Measurements from ENCODE around the gene CHRNA5.
A peak's percentile ranks its signal among the peaks of the same experiment; 100 is the strongest.

CHRNA5 gene

DNA sequence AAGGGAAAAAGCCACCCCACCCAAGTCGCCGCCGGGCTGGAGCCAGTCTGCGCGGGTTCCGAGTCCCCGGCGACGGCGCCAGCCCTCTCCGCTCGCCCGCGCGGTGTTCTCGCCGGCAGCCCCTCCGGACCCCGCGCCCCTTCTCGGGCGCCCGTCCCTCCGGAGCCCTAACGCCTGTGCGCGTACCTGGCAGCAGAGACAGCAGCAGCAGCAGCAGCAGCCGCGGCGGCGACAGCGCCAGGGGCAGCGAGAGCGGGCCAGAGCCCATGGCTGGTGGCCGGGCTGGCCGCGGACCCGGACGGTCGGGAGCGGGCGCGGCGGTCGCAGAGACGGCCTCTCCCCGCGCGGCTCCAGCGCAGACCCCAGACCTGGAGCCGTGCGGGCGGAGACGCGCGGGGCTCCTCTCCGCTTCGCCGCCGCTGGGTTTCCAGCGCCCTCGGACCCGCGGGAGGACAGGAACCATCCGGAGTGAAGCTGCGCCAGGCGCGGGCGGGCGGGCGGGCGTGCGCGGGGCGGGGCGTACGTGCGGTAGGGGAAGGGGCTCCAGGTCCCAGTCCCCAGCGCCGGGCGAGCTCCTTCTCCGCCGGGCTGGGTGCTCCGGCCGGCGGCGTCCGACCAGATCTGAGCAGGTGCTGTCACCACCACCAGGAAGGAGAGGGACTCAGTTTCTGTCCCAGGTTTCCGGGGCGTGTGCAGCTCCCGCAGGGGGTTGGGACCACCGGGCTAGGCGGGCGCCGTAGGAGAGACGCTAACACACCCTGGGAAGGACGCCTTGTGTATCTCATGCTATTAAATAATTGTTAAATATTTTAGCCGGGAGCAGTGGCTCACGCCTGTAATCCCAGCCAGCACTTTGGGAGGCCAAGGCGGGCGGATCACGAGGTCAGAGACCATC lies 55.5 kb downstream of the CHRNA5 start, which contains the start of gene CHRNA3:
Gene CHRNA3, minus strand, starts transcription at position 470 of the 895 bp plus-strand sequence. Its CDS starts 202 bp downstream, at position 268.
- DNase-seq: no peak

DNA sequence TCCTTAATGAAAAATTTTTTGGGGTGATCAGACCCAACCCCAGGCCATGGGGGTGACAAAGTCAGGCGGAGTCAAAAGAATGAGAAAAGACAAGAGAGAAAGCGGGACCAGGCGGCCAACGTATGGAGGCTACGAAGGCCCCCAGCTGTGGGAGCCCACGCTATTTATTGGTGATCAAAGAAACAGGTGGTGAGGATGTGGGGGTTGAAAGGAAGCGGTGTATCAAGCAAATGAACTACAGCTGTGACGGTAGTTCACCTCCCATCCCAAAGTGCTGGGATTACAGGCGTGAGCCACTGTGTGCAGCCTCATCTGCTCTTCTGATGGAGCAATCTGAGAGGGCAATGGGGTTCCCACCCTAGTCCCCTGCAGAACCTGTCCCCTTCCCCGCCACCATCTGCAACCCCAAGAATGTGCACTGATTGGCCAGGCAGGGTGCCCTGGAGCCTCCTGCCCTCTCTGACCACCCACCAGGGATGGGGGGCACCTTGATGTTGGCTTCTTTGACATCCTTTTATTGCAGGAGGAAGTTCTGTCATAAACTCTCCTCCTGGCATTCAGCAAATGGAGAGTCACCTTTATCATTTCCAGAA lies 56.6 kb downstream of the CHRNA5 start:
- DNase-seq: no peak

DNA sequence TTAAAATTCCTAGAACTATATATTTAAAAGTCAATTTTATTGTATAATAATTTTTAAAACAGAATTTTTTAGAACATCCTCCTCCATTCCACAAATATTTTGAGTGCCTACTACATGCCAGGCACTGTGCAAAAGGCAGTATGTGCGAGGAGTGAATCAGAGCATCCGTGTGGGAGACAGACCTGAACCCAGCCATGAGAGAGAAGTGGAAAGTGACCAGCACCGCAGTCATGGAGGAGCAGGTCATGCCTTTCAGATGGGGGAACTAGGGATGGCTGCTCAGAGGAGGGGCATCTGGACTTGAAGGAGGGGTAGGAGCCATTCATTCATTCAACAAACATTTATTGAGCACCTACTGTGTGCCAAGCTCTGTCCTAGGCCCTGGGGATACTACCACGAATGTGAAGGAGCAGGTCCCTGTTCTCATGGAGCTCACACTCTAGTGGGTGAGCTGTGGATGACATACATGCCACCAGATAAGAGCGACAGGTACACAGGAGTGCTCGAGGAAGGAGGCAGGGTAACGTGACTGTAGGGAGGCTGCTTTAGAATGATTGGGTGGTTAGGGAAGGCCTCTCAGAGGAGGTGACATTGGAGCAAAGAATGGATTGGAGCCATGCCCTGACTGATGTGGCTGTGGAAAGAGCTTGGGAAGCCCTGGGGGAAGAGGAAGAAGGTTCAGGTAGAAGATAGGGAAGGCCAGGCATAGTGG lies 58.6 kb downstream of the CHRNA5 start:
- no peak for DNase-seq

DNA sequence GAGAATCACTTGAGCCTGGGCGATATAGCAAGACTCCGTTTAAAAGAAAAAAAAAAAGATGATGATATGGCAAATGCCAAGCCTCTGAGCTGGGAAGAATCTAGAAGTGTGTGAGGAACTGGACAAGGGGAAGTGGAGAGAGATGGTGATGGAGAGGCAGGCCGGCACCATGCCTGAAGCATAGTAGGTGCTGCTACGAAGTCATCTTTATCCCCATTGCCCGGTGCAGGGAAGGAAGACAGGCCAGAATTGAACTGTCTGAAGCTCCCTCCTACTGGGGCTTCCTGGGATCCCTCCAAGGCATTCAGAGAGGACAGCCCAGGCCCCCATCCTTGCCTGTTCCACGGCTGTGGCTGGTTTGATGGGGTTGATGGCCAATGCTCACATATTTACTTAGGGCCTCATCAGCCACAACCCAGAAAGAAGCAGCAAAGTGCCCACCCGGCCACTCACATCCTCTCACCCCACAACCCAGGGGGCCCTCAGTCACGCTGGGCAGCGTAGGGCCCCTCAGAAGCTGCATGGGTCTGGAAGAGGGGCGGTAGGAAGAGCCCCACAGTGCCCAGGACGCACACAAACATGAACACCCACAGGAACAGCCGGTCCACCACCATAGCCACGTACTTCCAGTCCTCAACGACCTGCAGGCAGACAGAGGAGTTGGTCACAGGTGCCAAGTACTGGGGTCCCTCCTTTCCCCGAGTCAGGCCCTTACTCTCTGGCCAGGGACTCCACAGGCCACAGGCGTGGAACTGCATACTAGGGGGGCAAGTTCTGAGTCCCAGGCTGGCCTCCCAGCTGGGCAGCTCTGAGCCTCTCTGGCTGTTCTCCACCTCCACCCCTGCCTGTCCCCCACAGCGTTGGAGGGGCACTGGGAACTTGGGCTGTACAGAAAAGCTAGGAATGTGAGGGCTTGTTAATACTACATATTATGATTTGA lies 59.6 kb downstream of the CHRNA5 start:
- no peak for DNase-seq

DNA sequence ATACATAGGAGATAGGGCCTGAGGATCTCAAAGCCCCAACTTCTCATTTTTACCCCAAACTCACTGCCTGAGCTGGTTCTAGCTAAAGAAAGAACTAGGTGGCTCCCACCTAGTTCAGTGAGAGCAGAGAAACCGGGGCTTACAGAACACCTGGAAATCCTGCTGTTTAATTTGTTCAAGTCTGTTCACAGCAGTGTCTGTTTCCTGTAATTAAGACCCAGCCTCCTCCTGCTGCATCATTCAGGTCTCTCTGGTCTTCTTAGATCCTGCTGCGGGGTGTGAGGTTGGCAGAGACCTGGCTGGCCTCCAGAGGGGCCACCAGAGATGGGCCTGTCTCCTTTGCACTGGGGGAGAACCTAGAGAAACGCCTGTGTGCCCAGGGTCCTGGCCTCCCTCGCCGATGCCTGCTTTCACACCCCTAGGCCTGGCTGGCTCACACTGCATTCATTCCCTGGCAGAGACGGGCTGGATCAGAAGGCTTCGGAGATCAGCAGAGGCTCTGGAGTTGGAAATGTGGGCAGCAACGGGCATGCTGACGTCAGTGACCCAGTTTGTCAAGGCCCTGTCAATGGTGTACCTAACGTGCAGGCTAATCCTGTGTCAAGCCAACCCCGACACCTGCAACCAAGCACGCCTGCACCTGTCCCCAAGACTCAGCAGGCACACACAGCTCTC lies 60.4 kb downstream of the CHRNA5 start:
- DNase-seq: no peak

DNA sequence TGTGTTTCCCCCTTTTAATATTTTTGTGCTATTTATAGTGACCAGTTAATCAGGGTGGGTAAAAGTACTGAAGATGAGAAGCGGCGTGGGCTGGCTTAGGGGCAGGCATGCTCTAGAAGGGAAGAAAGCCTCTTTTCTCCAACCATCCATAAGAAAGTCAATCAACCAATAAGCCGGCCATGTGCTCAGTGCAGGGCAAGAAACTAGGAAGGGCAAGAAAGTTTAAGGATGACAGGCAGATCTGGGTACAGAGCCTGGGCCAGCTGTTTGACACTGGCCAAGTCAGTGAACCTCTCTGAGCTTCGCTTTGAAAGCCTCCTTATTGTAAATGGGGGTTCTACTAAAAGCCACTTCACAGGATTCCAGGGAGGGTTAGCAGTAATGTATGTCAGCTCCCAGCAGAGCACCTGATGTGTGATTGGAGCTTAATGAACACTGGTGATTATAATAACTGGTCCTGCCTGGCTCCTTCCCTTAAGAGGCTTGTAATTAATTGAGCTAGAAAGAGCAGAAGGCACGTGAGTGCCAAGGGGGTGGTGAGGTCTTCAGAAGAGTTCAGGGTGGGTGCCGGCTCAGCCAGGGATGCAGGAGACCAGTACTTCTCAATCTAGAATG lies 61.2 kb downstream of the CHRNA5 start:
- no peak for DNase-seq

DNA sequence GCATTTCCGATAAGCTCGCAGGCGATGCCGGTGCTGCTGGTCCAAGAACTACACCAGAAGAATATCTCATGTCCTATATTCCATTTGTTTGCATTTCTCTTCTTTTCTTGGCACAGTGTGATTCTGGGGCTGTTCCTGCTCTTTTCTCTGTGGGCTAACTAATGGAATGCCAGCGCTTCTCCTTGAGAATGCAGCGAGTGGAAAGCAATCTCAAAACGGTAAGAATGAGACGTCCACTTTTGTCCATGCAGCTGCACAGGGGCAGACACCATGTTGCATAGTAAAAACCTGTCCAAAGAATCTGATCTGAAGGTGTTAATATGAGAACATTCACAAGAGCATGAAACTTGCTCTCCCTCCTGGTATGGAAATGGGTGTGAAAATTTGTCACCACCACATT lies 62.0 kb downstream of the CHRNA5 start:
- no peak for DNase-seq

DNA sequence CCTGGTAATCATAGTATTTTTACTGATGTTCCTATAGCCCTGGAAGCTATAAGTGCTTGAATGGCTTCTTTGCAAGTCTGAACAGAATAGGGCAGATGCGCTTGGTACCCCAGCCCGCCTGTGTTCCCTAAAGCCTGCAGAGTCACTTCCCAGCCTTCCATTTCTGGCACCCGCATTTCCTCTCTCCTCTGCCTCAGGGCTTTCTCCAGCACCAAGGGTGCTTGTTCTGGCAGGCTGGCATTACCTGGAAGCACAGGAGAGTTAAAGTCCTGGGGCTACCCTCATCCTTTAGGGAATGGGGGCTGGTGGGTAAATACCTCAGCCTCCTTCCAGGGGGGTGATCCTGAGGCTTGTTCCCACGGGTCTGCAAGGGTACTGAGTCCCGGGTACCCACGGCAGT lies 62.9 kb downstream of the CHRNA5 start:
- DNase-seq: no peak

DNA sequence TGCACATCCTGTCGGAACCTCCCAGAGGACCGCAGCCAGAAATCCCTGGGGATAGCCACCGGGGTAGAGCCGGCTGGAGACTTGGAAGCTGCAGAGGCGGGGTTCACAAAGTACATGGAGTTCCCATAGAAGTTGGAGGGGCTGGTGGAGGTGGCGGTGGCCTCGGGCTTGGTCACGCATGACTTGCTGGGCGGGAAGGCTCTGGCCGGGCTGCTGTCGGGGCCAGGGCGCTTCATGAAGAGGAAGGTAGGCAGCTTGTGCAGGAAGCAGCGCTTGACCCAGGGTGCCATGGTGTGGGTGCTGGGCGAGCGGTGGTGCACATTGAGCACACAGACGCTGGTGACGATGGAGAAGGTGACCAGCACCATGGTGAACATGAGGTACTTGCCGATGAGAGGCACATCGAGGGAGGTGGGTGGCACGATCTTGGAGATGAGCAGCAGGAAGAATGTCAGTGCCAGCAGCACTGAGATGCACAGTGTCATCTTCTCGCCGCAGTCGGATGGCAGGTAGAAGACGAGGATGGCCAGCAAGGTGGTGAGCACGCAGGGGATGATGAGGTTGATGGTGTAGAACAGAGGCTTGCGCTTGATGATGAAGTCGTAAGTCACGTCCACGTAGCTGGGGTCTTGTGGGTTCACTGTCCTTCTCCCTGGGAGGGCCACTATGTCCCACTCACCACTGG lies 63.9 kb downstream of the CHRNA5 start:
- DNase-seq: no peak

DNA sequence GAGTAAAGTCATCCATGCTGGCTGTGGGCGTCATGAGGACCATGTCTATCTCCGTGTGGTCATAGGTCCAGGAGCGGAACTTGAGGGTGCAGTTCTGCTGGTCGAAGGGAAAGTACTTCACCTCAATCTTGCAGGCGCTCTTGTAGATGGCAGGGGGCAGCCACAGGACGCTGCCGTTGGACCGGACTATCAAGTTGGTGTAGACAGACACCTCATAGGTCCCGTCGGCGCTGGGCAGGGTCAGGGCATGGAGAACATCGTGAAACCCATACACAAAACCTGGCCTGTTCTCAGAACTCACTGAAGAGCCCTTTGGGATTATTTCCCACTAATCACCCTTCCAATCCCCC lies 64.4 kb downstream of the CHRNA5 start:
- no peak for DNase-seq

DNA sequence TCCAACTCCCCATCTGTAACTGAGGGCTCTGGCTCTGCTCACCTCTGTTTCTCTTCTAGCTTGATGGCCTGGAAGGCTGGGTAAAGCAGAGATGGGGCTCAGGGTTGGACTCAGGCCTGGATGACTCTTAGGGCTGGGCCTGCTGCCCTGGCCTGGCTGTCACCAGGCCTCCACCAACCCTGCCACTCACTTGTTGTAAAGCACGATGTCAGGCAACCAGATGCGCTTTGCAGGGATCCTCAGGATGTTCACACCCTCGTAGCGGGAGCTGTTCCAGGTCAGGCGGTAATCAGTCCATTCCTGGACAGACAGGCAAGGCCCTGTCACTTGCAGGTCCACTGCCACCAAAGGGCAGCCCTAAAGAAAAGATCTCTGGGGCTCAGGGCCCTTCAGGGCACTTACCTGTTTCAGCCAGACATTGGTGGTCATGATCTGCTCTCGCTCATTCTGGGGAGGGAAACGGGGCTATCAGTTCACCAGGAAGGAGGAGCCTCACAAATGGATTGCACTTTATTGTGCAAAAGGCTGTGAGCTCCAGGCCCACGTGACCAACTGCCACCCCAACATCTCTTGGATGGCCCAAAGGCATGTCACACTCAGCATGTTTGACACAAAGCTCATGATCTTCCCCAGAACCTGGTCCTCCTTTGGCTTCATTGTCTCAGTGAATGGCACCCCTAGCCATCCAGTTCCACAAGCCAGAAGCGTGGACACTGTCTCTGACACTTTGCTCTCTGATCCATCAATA lies 65.7 kb downstream of the CHRNA5 start:
- DNase-seq: no peak

DNA sequence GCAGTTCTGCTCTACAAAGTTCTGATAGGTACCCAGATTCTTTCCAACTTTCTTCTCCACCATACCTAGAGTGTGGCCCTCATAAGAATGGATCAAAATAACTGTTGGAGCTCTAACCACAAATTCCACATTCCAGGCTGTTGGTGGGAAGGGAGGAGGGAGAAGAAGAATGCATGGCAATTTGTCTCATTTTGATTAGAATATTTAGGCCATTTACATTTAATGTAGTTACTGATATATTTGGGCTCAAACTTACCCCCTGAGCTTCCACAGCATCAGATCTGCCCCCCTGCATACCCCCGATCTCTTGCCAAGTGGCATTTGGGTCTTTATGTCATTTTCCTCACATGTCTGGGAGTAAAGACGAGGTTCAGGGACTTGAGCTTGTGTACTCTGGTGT lies 68.0 kb downstream of the CHRNA5 start:
- no peak for DNase-seq

DNA sequence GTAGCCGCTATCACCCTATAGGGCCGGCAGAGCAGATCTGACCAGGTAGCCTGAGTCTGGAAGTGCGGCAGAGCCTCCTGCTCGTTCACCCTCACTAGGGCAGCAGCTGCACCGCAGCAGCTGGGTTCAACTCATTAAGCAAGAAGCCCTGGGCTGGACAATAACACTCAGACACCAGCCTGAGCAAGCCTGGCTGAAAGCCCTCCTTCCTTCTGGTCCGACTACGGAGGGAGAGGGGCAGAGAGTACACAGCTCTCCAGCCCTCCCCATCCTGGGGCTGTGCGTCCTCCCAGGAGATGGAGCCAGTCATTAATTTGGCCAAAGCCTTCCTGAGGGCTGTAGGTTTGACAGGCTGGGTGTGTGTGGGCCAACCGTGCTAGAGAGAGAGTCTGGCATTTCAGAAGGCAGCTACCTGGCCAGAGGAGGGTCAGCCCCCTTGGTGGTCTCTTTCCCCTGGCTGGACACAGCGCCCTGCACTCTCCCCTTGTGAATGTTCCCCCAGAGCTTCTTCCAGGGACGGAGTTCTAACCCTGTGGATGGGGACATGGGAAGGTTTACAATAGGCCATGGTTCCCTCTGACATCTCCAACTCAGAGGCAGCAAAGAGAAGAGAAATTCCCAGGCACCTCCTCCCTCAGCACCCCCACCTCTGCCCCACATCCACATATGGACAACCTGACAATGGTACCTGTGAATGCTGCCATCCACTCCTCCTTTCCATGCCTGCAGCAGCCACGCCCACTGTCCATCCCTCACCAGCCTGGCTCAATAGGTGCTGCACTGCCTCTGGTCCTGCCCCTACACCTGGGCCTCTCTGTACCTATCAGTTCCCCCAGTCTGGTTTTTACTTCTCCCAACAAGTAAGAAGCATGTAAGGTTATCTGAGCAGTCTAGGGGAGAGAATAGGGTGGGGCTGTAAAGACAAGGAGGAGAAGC lies 69.2 kb downstream of the CHRNA5 start:
- DNase-seq: no peak

DNA sequence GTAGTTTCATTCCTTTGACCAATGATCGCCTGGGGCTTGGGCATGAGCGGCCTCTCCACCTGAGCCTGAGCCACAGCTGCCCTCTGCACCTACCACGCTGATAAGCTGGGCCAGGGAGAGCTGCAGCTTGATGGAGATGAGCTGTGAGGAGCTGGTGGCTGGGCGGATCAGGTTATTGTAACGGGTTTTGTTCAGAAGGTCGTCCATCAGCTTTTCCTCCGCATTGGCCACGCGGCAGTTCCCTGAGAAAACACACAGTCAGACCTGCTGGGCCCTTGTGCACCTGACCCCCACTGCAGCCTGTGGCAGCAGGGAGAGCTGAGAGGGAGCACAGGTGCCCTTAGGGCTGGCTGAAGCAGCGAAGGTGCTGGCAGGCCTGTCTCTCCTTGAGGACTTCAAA lies 70.0 kb downstream of the CHRNA5 start:
- no peak for DNase-seq

DNA sequence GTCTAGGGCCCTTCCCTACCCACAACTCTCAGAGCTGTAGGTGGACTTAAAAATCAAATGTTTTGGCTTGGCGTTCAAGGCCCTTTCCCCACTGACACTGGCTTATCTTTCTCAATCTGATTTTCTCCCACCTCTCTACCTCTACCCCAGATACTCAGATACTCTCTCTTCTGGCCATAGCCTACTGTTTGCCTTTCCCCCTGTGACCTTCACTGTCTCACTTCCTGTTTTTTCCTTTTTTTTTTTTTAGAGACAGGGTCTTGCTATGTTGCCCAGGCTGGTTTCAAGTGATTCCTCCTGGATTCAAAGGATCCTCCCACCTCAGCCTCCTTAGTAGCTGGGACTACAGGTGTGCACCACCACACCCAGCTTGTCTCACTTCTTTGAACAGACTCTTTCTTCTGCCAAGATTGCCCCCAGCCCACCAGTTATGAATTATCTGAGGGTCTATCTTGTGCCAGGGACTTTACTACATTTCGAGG lies 71.1 kb downstream of the CHRNA5 start:
- DNase-seq: no peak

DNA sequence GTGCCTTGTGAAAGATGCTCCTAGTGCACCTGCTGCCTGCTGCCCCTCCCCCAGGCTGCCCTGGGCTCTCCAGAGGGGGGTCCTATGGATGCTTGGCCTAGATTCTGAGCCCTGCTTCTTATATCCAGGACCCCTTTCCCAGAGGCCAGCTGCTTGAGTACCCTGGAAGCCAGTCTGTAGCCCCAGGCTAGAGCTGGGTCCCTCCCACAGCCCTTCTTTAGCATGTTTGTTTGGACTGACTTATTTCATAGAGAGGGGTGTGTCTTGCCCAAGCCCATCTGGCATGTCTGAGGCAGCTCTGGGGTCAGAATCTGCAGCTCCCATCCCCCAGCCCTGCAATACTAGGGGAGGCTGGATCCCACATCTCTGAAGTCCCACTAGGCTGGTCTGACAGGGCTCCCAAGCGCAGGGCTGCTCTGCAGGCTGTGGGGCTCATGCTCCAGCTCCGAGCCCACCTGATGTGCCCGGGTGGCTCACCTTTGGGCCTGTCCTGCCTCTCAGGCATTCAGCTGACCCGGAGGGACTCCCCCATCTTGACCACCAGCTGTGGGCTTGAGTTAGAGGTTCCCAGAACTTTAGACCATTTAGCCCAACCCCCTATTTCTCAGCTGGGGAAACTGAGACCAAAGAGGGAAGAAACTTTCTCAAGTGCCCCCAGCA lies 72.6 kb downstream of the CHRNA5 start:
- no peak for DNase-seq

DNA sequence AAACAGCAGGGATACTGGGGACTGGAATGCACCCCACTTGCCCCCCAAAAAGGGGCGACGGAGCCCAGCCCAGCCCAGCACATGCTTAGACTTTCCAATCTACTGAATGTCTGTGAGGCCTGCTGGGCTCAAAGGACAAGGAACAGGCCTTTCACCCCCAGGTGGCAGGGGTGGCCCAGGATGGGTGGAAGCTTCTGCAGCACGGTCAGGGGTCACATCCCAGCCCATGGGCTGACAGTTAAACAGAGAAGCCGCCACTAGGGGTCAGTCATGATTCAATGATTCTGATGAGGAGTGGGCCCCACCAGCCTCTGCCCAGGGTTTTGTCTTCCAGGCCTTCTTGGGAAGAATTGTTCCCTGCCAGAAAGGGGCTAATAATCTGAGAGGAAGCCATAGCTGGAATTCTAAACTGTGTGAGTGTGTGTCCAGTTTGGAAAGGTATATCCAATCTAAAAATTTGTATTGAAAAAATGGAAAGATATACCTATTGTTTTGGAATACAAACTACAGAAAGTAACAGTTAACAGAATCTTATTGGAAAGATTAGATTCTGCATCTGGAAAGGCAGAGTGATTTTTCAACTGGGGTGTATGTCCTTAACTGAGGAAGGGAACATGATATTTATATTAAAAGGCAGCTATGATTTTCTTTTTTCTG lies 73.5 kb downstream of the CHRNA5 start:
- peak; percentile 20 for DNase-seq

Measured in CD4-positive, alpha-beta T cell treated with Interleukin-4 for 4 hours (primary cell).